ENCODE results near the gene VPS51.
A peak's percentile ranks its signal among the peaks of the same experiment; 100 is the strongest.

The VPS51 gene

DNA sequence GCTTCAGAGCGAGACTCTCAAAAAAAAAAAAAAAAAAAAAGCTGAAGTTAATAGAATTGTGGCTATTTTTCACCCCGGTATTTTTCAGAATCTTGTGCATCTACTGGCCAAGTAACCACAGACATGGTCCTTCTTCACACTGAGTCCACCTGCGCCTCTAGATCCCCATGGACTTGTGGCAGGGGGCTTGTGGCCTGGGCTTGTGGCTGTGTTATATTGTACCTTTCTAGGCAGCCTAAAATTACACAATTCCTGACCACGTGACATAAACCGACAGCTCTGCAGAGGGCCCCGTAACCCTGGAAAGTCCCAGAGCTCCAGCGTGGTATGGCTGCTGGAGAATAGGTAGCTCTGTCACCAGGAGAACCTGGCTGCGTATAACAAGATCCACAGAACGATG is 26.8 kb upstream of the VPS51 start:
- no peak for TF ChIP-seq EZH2 (IDR thresholded peaks at IDR 0.05; ENCODE audit: borderline replicate concordance, low read length)
- no peak for TF ChIP-seq CTCF (IDR thresholded peaks at IDR 0.05; ENCODE audit: low read length)
- H3K4me3 ChIP-seq (ENCODE audit: low read depth, low read length, poor library complexity, severe bottlenecking), result no peak overlapping the region

GRCh38 chr11:65071907-65072630 is 23.9 kb upstream of the VPS51 start:
- H3K27ac ChIP-seq (ENCODE audit: low read depth, low read length, poor library complexity, severe bottlenecking), result peak overlapping the region; percentile 62
- peak overlapping the region; percentile 21; the same call in 1 of the 2 replicates for H3K9ac ChIP-seq (ENCODE audit: low read length)
- H3K4me2 ChIP-seq (ENCODE audit: low read length), result peak overlapping the region; percentile 47; the same call in 1 of the 2 replicates
- no peaks in the 10 kb centered on the region for H3K9me3 ChIP-seq (ENCODE audit: low read length)
- H3F3A ChIP-seq (ENCODE audit: insufficient read depth, low read length), result no peaks in the 10 kb centered on the region
- peaks cover 13% of the 10 kb centered on the region for H3K4me1 ChIP-seq (ENCODE audit: insufficient read depth, low read length, severe bottlenecking)
- no peaks in the 10 kb centered on the region for H4K20me1 ChIP-seq (ENCODE audit: insufficient read depth, low read length)
- H3K9me2 ChIP-seq (ENCODE audit: low read depth, low read length), result no peaks in the 10 kb centered on the region
- H3K79me2 ChIP-seq (ENCODE audit: insufficient read depth, low read length), result no peaks in the 10 kb centered on the region
- H2AFZ ChIP-seq (ENCODE audit: low read length), result no peak overlapping the region
- peaks cover 18% of the 10 kb centered on the region for H3K36me3 ChIP-seq (ENCODE audit: insufficient read depth, low read length)
- no peaks in the 10 kb centered on the region for H3K27me3 ChIP-seq (ENCODE audit: insufficient read depth, low read length)
- TF ChIP-seq CTCF (IDR thresholded peaks at IDR 0.05; ENCODE audit: low read length) (no peak), EZH2 (IDR thresholded peaks at IDR 0.05; ENCODE audit: borderline replicate concordance, low read length) (no peak)
- H3K4me3 ChIP-seq (ENCODE audit: low read depth, low read length, poor library complexity, severe bottlenecking), result no peak overlapping the region

More for the DNA sequence above, 26.8 kb upstream of the VPS51 start:
- Histone ChIP-seq H2AFZ (ENCODE audit: low read length) (no peak overlapping the region), H3K36me3 (ENCODE audit: insufficient read depth, low read length) (no peaks in the 10 kb centered on the region; the same call in 1 of the 2 replicates), H3K9me3 (ENCODE audit: low read length) (no peaks in the 10 kb centered on the region), H4K20me1 (ENCODE audit: insufficient read depth, low read length) (no peaks in the 10 kb centered on the region), H3K79me2 (ENCODE audit: insufficient read depth, low read length) (no peaks in the 10 kb centered on the region), H3K4me2 (ENCODE audit: low read length) (no peak overlapping the region), H3K9me2 (ENCODE audit: low read depth, low read length) (no peaks in the 10 kb centered on the region), H3F3A (ENCODE audit: insufficient read depth, low read length) (no peaks in the 10 kb centered on the region), H3K4me1 (ENCODE audit: insufficient read depth, low read length, severe bottlenecking) (peaks cover 13% of the 10 kb centered on the region), H3K9ac (ENCODE audit: low read length) (no peak overlapping the region), H3K27ac (ENCODE audit: low read depth, low read length, poor library complexity, severe bottlenecking) (no peak overlapping the region), H3K27me3 (ENCODE audit: insufficient read depth, low read length) (no peaks in the 10 kb centered on the region)

DNA sequence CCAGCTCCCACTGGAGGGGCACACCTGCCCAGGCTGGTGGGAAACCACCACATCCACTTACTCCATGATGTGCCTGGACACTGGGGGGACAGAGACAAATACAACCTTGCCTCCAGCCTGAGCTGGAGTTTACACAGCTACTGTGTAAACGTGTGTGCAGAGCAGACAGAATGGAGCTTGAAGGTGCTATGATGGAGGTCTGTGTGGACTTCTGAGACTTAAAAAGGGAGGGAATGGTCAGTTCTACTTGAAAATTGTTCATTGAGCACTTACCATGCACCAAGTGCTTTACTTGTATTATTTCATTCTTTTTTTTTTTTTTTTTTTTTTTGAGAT is 23.4 kb upstream of the VPS51 start:
- peak overlapping the region; percentile 47; the same call in 1 of the 2 replicates for H3K4me2 ChIP-seq (ENCODE audit: low read length)
- no peaks in the 10 kb centered on the region for H3K9me3 ChIP-seq (ENCODE audit: low read length)
- H3K9me2 ChIP-seq (ENCODE audit: low read depth, low read length), result no peaks in the 10 kb centered on the region
- no peaks in the 10 kb centered on the region for H3F3A ChIP-seq (ENCODE audit: insufficient read depth, low read length)
- H3K9ac ChIP-seq (ENCODE audit: low read length), result no peak overlapping the region; the same call in 1 of the 2 replicates
- H3K27ac ChIP-seq (ENCODE audit: low read depth, low read length, poor library complexity, severe bottlenecking), result no peak overlapping the region
- H4K20me1 ChIP-seq (ENCODE audit: insufficient read depth, low read length), result no peaks in the 10 kb centered on the region
- H2AFZ ChIP-seq (ENCODE audit: low read length), result no peak overlapping the region
- no peak for TF ChIP-seq EZH2 (IDR thresholded peaks at IDR 0.05; ENCODE audit: borderline replicate concordance, low read length)
- TF ChIP-seq CTCF (IDR thresholded peaks at IDR 0.05; ENCODE audit: low read length), result no peak
- H3K27me3 ChIP-seq (ENCODE audit: insufficient read depth, low read length), result no peaks in the 10 kb centered on the region
- H3K79me2 ChIP-seq (ENCODE audit: insufficient read depth, low read length), result no peaks in the 10 kb centered on the region
- peaks cover 13% of the 10 kb centered on the region for H3K4me1 ChIP-seq (ENCODE audit: insufficient read depth, low read length, severe bottlenecking)
- H3K4me3 ChIP-seq (ENCODE audit: low read depth, low read length, poor library complexity, severe bottlenecking), result no peak overlapping the region
- H3K36me3 ChIP-seq (ENCODE audit: insufficient read depth, low read length), result peaks cover 23% of the 10 kb centered on the region
